MM.1S (cell line): ENCODE data around the gene SKOR1.

ENCODE experiments used
- CTCF ChIP-seq: fragments of 300-600 bp; sonication (generic); IDR thresholded peaks from 2 replicates; pipeline ENCODE4 v1.5.1; 2016; ENCODE audit warnings: antibody characterized with exemption, low read length, mixed read lengths
- EZH2phosphoT487 ChIP-seq: fragments of 300-600 bp; sonication (generic); IDR thresholded peaks from 2 replicates; pipeline ENCODE4 v1.6.1; 2018; ENCODE audit warnings: antibody characterized with exemption, low read length

GRCh38 chr15:67785431-67785830 lies 39.9 kb upstream of the SKOR1 start:
- no peak for TF ChIP-seq CTCF
- TF ChIP-seq EZH2phosphoT487, result no peak
